GM19328 (cell line): ENCODE data around the gene NFIC.

Experiments used
- ATAC-seq: cut with Tn5 transposase; IDR thresholded peaks from one replicate; pipeline ENCODE4 v1.9.1; 2021; ENCODE audit warnings: mild to moderate bottlenecking, moderate library complexity; ENCODE audit not compliant: unreplicated experiment

NFIC gene

GRCh38 chr19:3464587-3465235 lies 98.3 kb downstream of the NFIC start:
- no peak for ATAC-seq

GRCh38 chr19:3465552-3465951 lies 99.2 kb downstream of the NFIC start:
- no peak for ATAC-seq

GRCh38 chr19:3466635-3467034 lies 100.3 kb downstream of the NFIC start:
- ATAC-seq = no peak

GRCh38 chr19:3467437-3468198 lies 101.2 kb downstream of the NFIC start:
- no peak for ATAC-seq

DNA sequence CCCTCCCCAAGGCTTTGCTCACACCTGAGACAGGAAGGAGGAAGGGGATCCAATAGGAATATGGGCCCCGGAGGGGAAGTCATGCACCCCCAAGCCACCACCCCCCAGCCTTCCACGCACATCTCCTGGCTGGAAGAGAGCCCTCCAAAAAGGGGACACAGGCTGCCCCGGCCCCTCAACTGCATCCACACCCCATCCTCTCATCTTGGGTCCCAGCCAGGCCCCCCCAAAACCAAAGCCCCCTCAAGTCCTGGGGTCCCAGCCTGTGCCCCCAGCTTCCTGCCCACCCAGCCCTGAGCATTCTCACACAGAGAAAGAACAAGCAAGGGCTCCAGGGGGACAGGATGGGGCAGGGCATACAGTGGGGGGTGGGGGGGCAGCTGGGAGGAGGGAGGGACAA lies 101.8 kb downstream of the NFIC start:
- no peak for ATAC-seq

- ATAC-seq = no peak
Measured at GRCh38 chr19:3469638-3470499, 103.5 kb downstream of the NFIC start.

- no peak for ATAC-seq
Measured at GRCh38 chr19:3470500-3471128, 104.2 kb downstream of the NFIC start.

DNA sequence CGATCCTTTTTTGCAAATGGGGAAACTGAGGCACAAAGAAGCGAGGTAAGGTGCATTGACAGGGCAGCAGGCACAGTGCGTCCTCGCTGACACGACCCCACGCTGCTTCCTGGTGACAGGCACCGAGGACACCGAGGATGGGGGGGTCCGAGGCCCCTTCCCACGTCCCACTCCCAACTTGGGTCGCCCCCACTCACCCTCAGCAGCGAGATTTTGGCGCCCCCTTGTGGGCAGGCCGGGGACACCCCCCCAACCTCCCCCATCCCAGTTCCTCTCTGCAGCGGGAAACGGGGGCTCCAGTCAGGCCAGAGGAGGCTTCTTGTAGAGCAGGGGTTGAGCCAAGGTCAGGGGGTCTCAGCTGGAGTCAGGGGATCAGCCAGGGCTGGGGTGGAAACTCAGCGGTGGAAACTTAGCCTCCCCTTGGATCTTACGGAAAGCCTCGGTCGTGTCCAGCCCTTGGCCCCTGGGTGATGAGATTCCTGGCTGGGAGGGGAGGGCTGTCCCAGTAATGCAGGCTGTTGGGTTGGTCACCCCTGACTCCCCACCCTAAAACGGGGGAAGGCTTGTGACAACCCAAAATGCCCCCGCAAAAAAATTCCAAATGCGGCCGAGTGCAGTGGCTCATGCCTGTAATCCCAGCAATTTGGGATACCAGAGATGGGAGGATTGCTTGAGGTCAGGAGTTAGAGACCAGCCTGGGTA lies 105.7 kb downstream of the NFIC start:
- no peak for ATAC-seq

GRCh38 chr19:3474010-3474409 lies 107.6 kb downstream of the NFIC start:
- no peak for ATAC-seq

GRCh38 chr19:3474614-3475013 lies 108.2 kb downstream of the NFIC start:
- ATAC-seq = no peak

DNA sequence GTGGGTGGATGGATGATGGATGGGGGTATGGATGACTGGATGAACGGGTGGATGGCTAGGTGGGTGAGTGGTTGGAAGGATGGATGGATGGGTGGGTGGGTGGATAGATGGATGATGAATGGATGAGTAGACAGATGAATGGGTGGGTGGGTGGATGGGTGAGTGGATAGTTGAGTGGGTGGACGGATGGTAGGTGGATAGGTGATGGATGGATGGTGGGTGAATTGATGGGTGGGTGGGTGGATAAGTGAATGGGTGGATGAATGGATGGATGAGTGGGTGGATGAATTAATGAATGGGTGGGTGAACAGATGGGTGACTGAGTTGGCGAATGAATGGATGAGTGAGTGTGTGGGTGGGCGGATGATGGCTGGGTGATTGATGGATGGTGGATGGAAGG lies 109.1 kb downstream of the NFIC start:
- ATAC-seq = no peak

DNA sequence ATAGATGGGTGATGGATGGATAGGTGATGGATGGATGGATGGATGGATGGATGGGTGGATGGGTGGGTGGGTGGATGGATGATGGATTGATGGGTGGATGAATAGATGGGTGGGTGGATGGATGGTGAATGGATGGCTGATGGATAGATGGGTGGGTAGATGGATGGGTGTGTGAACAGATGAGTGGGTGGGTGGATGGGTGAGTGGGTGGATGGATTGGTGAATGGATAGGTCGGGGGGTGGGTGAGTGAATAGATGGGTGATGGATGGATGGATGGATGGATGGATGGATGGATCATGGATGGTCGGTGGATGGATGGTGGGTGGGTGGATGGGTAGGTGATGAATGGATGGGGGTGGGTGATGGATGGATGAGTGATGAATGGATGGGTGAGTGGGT lies 110.4 kb downstream of the NFIC start:
- no peak for ATAC-seq

GRCh38 chr19:3477506-3477905 lies 111.1 kb downstream of the NFIC start:
- ATAC-seq = no peak

DNA sequence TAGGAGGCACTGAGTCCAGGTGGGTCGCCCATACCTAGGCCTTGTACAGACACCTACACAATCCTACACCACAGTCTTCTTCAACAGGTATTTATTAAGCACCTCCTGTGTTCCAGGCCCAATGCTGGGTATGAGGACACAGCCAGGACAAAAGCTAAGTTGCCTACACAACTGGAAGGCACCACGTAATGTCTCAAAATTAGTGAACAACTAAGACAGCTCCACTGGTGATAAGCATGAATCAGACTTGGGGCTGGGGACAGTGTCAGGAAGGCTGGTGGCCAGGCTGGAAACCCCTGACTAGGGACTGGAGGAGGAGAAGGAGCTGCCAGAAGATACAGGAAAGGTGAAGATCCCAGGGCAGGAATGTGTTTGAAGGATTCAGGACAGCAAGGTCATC lies 111.6 kb downstream of the NFIC start:
- no peak for ATAC-seq

DNA sequence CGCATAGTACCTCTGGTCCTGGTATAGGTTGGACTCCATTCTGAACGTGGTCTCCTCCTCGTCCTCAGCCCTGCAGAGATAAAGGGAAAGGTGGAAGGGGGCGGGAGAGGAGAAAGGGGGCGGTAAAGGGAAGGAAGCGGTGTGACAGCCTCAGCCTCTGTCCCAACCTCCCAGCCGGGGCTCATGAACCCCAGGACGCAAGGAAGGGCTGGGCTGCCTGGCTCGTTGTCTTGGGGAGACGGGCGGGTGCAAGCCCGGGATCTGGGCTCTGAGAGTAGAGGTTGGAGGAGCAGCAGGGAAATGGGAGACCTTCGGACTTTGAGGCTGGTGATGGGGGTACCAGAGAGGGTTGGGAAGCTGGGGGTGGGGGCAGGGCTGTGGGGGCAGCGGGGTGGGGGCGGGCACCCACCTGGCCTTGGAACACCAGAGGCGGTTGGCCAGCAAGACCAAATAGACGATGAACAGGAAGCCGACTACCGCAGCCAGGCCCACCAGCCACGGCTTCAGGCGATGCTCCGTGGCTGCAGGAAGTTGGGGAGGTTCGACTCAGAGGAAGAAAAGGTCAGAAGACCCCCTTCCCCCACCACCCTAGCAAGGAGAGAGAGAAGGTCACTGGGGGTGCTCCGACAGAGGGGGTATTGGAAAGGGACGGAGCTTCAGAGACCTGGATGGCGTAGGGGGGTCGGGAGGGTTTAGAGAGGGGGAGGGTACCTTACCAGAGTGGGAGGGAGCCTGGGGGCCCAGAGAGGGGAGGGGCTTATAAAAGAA lies 112.2 kb downstream of the NFIC start:
- ATAC-seq = no peak

DNA sequence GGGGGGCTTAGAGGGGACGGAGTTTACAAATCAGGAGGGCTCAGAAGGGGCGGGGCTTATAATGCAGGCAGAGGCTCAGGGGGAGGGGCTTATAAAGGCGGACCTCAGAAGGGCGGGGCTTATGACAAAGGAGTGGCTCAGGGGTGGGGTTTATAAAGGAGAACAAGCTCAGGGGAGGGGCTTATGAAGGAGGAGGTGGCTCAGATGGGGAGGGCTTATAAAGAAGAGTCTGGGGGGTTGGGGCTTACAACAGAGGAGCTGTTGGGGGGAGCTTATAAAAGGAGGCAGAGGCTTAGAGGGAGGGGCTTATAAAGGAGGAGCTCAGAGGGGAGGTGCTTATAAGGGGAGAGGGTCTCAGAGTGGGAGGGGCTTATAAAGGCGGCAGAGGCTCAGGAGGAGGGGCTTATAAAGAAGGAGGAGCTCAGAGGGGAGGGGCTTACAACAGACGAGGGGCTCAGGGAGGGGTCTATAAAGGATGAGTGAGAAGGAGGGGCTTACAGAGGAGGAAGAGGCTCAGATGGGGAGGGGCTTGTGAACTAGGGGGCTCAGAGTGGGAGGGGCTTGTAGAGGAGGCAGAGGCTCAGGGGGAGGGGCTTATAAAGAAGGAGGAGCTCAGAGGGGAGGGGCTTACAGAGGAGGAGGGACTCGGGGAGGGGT lies 112.9 kb downstream of the NFIC start:
- no peak for ATAC-seq

DNA sequence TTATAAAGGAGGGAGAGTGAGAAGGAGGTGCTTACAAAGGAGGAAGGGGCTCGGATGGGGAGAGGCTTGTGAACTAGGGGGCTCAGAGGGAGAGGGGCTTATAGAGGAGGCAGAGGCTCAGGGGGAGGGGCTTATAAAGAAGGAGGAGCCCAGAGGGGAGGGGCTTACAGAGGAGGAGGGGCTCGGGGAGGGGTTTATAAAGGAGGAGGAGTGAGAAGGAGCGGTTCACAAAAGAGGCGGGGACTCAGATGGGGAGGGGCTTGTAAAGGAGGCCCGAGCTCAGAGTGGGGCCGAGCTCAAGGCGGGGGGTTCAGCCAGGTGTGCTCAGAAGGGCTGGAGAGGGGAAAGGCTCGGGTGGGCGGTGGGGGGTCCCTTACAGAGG lies 113.4 kb downstream of the NFIC start:
- ATAC-seq = no peak

DNA sequence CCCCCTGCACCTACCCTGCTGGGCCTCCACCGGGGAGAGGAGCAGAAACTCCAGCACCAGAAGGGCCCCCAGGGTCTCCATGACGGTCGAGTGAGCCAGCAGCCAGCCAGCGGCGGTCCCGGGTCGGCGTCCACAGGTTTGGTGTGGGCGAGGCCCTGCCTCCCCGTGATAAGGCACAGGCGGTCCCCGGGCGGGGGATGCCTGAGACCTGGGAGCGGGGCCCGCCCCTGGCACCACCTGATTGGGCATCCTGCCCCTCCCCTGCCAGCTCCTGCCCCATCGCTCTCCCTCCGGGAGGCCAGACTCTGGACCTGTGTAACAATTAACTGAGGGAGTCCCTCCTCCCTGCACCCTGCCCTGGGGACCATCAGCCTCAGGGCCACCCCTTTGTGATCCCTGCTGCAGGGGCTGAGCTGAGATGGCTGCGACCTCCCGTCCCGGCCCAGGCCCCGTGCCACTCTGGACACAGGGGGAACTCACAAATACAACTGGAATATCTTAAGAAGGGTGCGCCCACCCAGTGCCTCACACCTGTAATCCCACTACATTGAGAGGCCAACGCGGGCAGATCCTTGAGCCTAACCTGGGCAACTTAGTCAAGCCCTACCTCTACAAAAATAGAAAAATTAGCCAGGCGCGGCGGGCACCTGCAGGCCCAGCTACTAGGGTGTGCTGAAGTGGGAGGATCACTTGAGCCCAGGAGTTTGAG lies 114.2 kb downstream of the NFIC start, which contains the start of gene SMIM24:
Gene SMIM24, minus strand, starts transcription at position 143 of the 709 bp plus-strand sequence. Its CDS starts 62 bp downstream, at position 81.
- no peak for ATAC-seq
